ENCODE data around the gene STK38. TPM values are rescaled to one million over a fixed set of nuclear protein-coding genes. Genes with fewer than 3 reads are reported as not detected.
A peak's percentile ranks its signal among the peaks of the same experiment; 100 is the strongest.
"Not testable (repeated sequence)": the region's sequence is repeated elsewhere in the genome, so short reads cannot be mapped to it uniquely, and the experiment has no call there.

STK38 gene
- total and polyA plus RNA-seq, 4 donors = 9.3 to 21.8 (median 12.3) TPM

GRCh38 chr6:36460916-36461315 lies 86.4 kb downstream of the STK38 start:
- Histone ChIP-seq H3K4me1 (ENCODE audit: control insufficient read depth in 4 of 4, insufficient read depth in 4 of 4, low read length in 3 of 4) (peaks cover 4 to 8% (median 6%) of the 10 kb centered on the region in 4 donors), H3K27me3 (ENCODE audit: control insufficient read depth in 4 of 4, insufficient read depth in 4 of 4, low read length in 3 of 4) (no peaks in the 10 kb centered on the region), H3K9me3 (ENCODE audit: control insufficient read depth in 4 of 4, low read length in 3 of 4) (no peaks in the 10 kb centered on the region), H3K4me3 (ENCODE audit: low read depth in 1 of 3, low read length in 3 of 3) (no peak overlapping the region), H3K36me3 (ENCODE audit: control insufficient read depth in 4 of 4, insufficient read depth in 3 of 4, low read depth in 1 of 4, low read length in 3 of 4) (peaks cover 0 to 3% (median 1%) of the 10 kb centered on the region in 4 donors), H3K27ac (ENCODE audit: low read depth in 1 of 2, low read length in 2 of 2) (no peak overlapping the region), H3K9ac (ENCODE audit: low read depth in 1 of 2, low read length in 2 of 2) (no peak overlapping the region)
- no peak for DNase-seq (ENCODE audit: low spot score)
- TF ChIP-seq REST (IDR thresholded peaks at IDR 0.05) (no peak), EGR1 (IDR thresholded peaks at IDR 0.05; ENCODE audit: low read depth in 2 of 2) (no peak)

GRCh38 chr6:36459501-36459900 lies 87.8 kb downstream of the STK38 start:
- no peak overlapping the region for H3K4me3 ChIP-seq (ENCODE audit: low read depth in 1 of 3, low read length in 3 of 3)
- no peak overlapping the region for H3K27ac ChIP-seq (ENCODE audit: low read depth in 1 of 2, low read length in 2 of 2)
- no peaks in the 10 kb centered on the region for H3K27me3 ChIP-seq (ENCODE audit: control insufficient read depth in 4 of 4, insufficient read depth in 4 of 4, low read length in 3 of 4)
- TF ChIP-seq REST (IDR thresholded peaks at IDR 0.05) = no peak
- peak; percentile 21 for TF ChIP-seq NR2F2 (IDR thresholded peaks at IDR 0.05)
- TF ChIP-seq ZBTB33 (IDR thresholded peaks at IDR 0.05) = no peak
- TF ChIP-seq FOXA1 (IDR thresholded peaks at IDR 0.05) = no peak
- peaks cover 0 to 3% (median 1%) of the 10 kb centered on the region in 4 donors for H3K36me3 ChIP-seq (ENCODE audit: control insufficient read depth in 4 of 4, insufficient read depth in 3 of 4, low read depth in 1 of 4, low read length in 3 of 4)
- H3K9ac ChIP-seq (ENCODE audit: low read depth in 1 of 2, low read length in 2 of 2) = no peak overlapping the region
- DNase-seq (ENCODE audit: low spot score) = no peak
- H3K9me3 ChIP-seq (ENCODE audit: control insufficient read depth in 4 of 4, low read length in 3 of 4) = no peaks in the 10 kb centered on the region
- H3K4me1 ChIP-seq (ENCODE audit: control insufficient read depth in 4 of 4, insufficient read depth in 4 of 4, low read length in 3 of 4) = peaks cover 4 to 8% (median 7%) of the 10 kb centered on the region in 4 donors

- 70% methylated on average over 3 of the region's 3 CpGs for WGBS
- Histone ChIP-seq H3K9ac (ENCODE audit: low read depth in 1 of 2, low read length in 2 of 2) (no peak overlapping the region), H3K4me3 (ENCODE audit: low read depth in 1 of 3, low read length in 3 of 3) (no peak overlapping the region), H3K27me3 (ENCODE audit: control insufficient read depth in 4 of 4, insufficient read depth in 4 of 4, low read length in 3 of 4) (no peaks in the 10 kb centered on the region), H3K27ac (ENCODE audit: low read depth in 1 of 2, low read length in 2 of 2) (no peak overlapping the region), H3K9me3 (ENCODE audit: control insufficient read depth in 4 of 4, low read length in 3 of 4) (no peaks in the 10 kb centered on the region), H3K36me3 (ENCODE audit: control insufficient read depth in 4 of 4, insufficient read depth in 3 of 4, low read depth in 1 of 4, low read length in 3 of 4) (peaks cover 0 to 3% (median 1%) of the 10 kb centered on the region in 4 donors), H3K4me1 (ENCODE audit: control insufficient read depth in 4 of 4, insufficient read depth in 4 of 4, low read length in 3 of 4) (peaks cover 4 to 8% (median 7%) of the 10 kb centered on the region in 4 donors)
- TF ChIP-seq CTCF (IDR thresholded peaks at IDR 0.05; ENCODE audit: low read depth, low read length, missing input control) (no peak), FOXA2 (IDR thresholded peaks at IDR 0.05) (no peak), TAF1 (conservative IDR thresholded peaks at IDR 0.05) (no peak)
- no peak for DNase-seq (ENCODE audit: low spot score)
Measured at GRCh38 chr6:36455486-36456027, 91.7 kb downstream of the STK38 start.

- not testable (repeated sequence) for DNase-seq (ENCODE audit: low spot score); H3K9ac ChIP-seq (ENCODE audit: low read depth in 1 of 2, low read length in 2 of 2); H3K27me3 ChIP-seq (ENCODE audit: control insufficient read depth in 4 of 4, insufficient read depth in 4 of 4, low read length in 3 of 4); H3K27ac ChIP-seq (ENCODE audit: low read depth in 1 of 2, low read length in 2 of 2); H3K4me3 ChIP-seq (ENCODE audit: low read depth in 1 of 3, low read length in 3 of 3); H3K4me1 ChIP-seq (ENCODE audit: control insufficient read depth in 4 of 4, insufficient read depth in 4 of 4, low read length in 3 of 4); H3K36me3 ChIP-seq (ENCODE audit: control insufficient read depth in 4 of 4, insufficient read depth in 3 of 4, low read depth in 1 of 4, low read length in 3 of 4); H3K9me3 ChIP-seq (ENCODE audit: control insufficient read depth in 4 of 4, low read length in 3 of 4)
- 97% methylated on average over 8 of the region's 8 CpGs for WGBS
Measured at GRCh38 chr6:36452897-36453296, 94.4 kb downstream of the STK38 start.

Data from liver (tissue), 9 donors.